GM04503 (cell line): ENCODE data around the gene IGF2BP2.
A peak's percentile ranks its signal among the peaks of the same experiment; 100 is the strongest.
"Not testable (repeated sequence)": the region's sequence is repeated elsewhere in the genome, so short reads cannot be mapped to it uniquely, and the experiment has no call there.

Source experiments
- DNase-seq: peaks from one replicate; pipeline ENCODE4 v3.0.0-alpha.2; 2012; ENCODE audit warnings: low read depth

IGF2BP2 gene

DNA sequence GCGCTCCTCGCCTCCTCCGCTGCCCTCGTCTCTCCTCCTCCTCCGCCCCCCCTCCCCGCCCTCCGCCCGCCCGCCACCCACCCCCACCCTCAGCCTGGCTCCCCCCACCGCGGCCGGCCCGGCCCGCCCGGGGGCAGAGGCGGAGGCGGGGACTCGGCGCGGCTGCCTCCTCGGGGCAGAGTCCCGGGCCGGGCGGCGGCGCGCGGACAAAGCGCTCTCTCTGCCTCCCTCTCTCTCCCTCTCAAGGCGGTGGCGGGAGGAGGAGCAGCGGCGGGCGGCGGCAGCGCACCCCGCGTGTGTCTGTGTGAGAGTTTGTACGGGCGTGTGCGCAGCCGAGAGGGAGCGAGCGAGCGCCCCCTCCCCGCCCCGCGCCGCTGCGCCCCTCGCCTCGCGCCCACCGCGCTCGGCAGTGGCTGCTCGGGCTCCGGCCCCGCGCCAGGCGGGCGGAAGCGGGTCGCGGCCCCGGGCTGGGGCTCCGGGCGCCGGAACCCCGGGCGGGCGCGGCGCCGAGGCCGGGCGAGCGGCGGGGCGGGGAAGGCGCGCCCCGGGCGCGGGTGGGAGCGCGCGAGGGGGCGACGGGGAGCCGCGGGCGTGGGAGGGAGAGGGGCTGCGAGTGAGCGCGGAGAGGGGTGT lies at the start of gene IGF2BP2:
Gene IGF2BP2 (minus strand): TSS at position 37 of the 633 bp plus-strand sequence. CDS start 82 bp downstream, outside the sequence.
- no peak for DNase-seq

DNA sequence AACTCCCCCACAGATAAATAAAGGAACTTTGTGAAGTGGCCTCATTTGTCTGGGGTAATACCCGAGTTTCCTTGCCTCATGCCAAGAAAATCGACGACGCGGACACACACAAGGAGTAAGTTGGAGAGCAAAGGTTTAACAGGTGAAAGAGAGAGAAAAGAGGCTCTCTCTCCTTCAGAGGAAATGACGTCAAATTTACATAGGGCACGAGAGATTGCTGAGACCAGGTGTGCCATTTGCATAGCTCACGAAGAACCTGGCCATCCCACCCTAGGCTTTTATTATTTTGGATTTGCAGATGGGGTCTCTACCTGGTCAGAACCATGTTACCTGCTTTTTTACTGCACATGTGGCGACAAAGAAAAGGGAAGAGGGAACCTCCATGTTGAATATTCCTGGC lies 49.3 kb upstream of the IGF2BP2 start:
- DNase-seq, result no peak

GRCh38 chr3:185867650-185868049 lies 42.8 kb upstream of the IGF2BP2 start:
- no peak for DNase-seq

DNA sequence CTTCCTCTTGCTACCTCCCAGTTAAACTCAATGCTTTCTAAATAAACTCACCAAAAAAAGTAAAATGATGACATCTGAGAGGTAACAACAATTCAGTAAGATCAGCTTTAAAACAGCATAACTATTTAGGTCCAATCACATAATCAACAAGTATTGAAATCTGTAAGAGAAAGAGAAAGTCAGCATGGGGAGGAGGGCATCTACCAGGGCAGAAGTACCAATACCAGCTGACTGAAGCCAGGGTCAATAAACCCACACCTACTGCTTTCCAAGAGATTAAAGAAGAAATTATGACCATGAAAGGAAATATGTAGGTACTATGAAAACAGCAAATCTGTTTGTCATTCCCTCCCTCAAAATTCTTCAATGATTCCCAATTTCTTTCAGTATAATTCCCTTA lies 42.2 kb upstream of the IGF2BP2 start:
- DNase-seq, result no peak

DNA sequence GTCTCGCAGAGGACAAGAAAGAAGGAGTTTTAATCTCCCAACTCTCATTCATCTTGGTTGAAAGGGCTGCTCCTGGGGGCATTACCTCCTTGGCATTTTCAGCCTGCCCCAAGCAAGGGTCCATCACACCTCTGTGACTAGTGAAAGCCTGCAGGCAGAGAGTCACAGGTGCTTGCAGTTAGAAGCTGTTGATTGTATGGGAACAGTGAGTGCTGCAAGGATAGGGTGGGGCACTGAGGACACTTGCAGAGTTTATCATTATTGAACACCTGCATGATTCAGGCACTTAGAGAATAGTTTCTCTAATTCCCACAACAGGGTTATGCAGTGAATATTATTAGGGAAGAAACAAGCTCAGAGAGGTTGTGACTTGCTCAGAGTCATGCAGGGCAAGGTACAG lies 41.7 kb upstream of the IGF2BP2 start:
- no peak for DNase-seq

GRCh38 chr3:185865247-185865646 lies 40.4 kb upstream of the IGF2BP2 start:
- DNase-seq, result no peak

- DNase-seq, result no peak
Observed at GRCh38 chr3:185864767-185865166, 39.9 kb upstream of the IGF2BP2 start.

GRCh38 chr3:185862920-185863319 lies 38.1 kb upstream of the IGF2BP2 start:
- no peak for DNase-seq

DNA sequence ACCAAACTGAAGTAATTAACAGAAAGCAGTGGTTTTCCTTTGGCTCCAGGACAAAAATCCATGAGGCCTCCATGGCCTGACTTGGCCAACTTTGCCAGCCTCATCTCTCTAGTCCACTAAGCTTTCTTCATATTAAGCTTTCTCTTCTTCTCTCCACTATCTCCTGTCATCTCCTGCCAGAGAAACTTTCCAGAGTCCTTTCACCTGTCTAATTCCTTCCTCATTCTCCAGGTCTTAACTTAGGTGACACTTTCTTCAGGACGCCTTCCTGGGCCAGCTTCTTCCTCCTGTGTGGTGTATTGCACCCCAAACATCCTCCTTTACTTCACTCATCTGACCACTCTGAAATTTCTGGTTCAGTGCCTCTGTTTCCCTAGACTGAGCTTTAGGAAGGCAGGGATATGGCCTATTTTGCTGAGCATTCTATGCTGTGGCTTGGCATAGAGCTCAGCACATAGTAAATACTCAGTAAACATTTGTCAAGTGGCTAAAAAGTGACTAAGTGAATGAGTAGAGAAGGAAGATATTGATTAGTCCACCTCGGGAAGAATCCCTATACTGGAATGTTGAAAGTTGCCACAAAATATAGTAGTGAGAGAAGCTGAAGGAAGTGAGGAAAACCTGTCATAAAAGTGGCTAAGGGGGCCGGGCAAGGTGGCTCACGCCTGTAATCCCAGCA lies 34.6 kb upstream of the IGF2BP2 start:
- DNase-seq, result no peak

DNA sequence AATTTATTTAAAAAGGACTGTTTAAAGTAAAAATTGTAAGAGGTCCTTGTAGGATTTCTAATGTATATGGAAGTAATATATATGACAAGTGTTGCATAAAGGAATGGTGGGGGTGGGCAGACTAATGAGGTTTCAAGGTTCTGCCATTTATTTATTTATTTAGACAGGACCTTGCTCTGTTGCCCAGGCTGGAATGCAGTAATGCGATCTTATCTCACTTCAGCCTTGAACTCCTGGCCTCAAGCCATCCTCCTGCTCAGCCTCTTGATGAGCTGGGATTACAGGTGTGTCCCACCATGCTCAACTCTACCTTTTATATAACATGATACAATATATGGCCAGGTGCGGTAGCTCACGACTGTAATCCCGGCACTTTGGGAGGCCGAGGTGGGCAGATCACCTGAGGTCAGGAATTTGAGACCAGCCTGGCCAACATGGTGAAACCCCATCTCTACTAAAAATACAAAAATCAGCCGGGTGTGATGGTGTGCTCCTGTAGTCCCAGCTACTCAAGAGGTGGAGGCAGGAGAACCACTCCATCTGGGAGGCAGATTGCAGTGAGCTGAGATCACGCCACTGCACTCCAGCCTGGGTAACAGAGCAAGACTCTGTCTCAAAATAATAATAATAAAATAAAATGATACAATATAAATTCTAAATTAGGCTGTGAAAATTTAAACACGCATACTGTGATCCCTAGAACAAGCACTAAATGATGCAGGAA lies 33.8 kb upstream of the IGF2BP2 start:
- DNase-seq, result no peak

GRCh38 chr3:185857208-185857607 lies 32.4 kb upstream of the IGF2BP2 start:
- DNase-seq, result no peak

- DNase-seq, result no peak
Observed at GRCh38 chr3:185856652-185857051, 31.8 kb upstream of the IGF2BP2 start.

DNA sequence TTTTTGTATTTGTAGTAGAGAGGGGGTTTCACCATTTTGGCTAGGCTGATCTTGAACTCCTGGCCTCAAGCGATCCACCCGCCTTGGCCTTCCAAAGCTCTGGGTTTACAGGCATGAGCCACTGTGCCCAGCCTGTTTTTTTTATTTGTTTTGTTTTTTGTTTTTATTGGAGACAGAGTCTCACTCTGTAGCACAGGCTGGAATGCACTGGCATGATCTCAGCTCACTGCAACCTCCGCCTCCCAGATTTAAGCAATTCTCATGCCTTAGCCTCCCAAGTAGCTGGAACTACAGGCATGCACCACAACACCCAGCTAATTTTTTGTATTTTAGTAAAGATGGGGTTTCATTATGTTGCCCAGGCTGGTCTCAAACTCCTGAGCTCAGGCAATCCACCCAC lies 28.9 kb upstream of the IGF2BP2 start:
- DNase-seq, result peak; percentile 48

DNA sequence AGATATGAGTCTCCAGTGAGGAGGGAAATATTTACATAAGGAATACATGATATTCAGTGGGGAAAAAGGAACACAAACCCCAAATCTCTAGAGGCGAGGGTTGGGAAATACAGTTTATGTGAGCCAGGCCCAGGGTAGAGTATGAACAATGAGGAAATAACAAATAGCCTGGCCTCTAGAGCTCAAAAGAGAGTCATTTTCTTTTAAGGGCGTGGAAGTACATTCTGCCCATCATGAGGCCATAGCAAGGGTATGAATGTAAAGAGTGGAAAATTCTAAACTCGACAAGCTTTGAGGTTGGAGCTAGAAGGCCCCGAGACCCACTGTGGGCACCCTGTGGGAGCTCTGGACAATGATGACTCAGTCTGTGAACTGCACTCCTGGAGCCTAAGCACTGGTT lies 27.8 kb upstream of the IGF2BP2 start:
- DNase-seq, result no peak

- DNase-seq, result no peak
Observed at GRCh38 chr3:185851959-185852358, 27.1 kb upstream of the IGF2BP2 start.

DNA sequence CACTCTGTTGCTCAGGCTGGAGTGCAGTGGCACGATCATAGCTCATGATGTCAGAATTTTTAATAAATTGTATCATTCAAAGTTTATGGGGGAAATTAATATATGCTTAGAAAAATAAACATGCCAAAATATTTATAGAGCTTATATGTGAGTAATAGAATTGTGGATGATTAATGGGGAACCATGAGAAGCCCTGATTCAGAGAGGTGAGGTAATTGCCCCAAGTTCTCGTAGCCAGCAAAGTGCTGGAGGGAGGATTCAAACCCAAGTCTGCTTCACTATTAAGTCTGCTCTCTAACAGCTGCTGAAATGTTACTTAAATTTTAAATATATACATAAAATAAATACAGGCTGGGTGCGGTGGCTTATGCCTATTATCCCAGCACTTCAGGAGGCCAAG lies 26.2 kb upstream of the IGF2BP2 start:
- no peak for DNase-seq

- DNase-seq, result no peak
Observed at GRCh38 chr3:185847506-185847905, 22.7 kb upstream of the IGF2BP2 start.

GRCh38 chr3:185846037-185846436 lies 21.2 kb upstream of the IGF2BP2 start:
- DNase-seq, result no peak

- DNase-seq, result no peak
Observed at GRCh38 chr3:185844051-185844450, 19.2 kb upstream of the IGF2BP2 start.

- no peak for DNase-seq
Observed at GRCh38 chr3:185843635-185844034, 18.8 kb upstream of the IGF2BP2 start.

GRCh38 chr3:185843126-185843525 lies 18.3 kb upstream of the IGF2BP2 start:
- no peak for DNase-seq

DNA sequence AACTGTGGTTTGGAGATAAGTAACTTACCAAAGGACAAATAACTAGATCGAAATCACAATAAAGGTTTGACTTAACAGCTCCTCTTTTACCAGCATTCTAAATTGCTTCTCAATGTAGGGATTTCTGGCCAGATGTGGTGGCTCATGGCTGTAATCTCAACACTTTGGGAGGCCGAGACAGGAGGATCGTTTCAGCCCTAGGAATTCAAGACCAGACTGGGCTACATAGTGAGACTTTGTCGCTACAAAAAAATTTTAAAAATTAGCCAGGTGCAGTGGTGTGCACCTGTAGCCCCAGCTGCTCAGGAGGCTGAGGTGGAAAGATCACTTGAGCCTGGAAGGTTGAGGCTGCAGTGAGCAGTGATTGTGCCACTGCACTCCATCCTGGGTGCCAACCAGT lies 17.4 kb upstream of the IGF2BP2 start:
- DNase-seq, result no peak

- not testable (repeated sequence) for DNase-seq
Observed at GRCh38 chr3:185838417-185838989, 13.7 kb upstream of the IGF2BP2 start.
